Hepatocyte (in vitro differentiated cells): ENCODE measurements around the gene FAF1.

Experiments
- EZH2 ChIP-seq: fragments of 200-600 bp; sonication (generic); IDR thresholded peaks from 2 replicates; pipeline ENCODE4 v1.6.1; 2016; ENCODE audit warnings: antibody characterized with exemption, mild to moderate bottlenecking, borderline replicate concordance
- EZH2phosphoT487 ChIP-seq: fragments of 200-600 bp; sonication (generic); IDR thresholded peaks from one replicate; pipeline ENCODE4 v1.6.1; 2018; ENCODE audit warnings: antibody characterized with exemption, mild to moderate bottlenecking, low read depth, moderate library complexity; ENCODE audit not compliant: unreplicated experiment, severe bottlenecking
- TF ChIP-seq, protein P1 (sequence below): fragments of 200-600 bp; sonication (generic); IDR thresholded peaks from 2 replicates; pipeline ENCODE4 v1.5.1; 2016; ENCODE audit warnings: antibody characterized with exemption, mild to moderate bottlenecking; ENCODE audit not compliant: poor library complexity

DNA sequence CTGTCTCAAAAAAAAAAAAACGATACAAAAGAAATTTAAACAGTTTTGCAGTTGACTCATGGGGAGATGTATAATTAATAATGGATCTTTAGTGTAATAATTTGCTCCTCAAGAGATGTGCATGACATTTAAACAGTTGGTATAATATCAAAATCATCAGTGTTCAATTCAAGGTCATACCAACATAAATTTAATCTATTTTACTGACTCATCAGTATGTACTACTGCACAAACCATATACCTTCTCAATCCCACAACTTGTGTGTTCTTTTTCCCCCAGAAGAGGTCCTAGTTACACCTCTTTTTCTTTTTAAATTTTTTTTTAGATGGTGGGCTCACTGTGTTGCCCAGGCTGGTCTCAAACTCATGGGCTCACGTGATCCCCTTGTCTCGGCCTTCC is 33.6 kb upstream of the FAF1 start:
- TF ChIP-seq, protein P1, sequence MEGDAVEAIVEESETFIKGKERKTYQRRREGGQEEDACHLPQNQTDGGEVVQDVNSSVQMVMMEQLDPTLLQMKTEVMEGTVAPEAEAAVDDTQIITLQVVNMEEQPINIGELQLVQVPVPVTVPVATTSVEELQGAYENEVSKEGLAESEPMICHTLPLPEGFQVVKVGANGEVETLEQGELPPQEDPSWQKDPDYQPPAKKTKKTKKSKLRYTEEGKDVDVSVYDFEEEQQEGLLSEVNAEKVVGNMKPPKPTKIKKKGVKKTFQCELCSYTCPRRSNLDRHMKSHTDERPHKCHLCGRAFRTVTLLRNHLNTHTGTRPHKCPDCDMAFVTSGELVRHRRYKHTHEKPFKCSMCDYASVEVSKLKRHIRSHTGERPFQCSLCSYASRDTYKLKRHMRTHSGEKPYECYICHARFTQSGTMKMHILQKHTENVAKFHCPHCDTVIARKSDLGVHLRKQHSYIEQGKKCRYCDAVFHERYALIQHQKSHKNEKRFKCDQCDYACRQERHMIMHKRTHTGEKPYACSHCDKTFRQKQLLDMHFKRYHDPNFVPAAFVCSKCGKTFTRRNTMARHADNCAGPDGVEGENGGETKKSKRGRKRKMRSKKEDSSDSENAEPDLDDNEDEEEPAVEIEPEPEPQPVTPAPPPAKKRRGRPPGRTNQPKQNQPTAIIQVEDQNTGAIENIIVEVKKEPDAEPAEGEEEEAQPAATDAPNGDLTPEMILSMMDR = no peak
- TF ChIP-seq EZH2 (no peak), EZH2phosphoT487 (no peak)
